K562 (cell line): Measurements from ENCODE around the gene ARL6IP4. TPM values are rescaled to one million over a fixed set of nuclear protein-coding genes. Genes with fewer than 3 reads are reported as not detected.
A peak's percentile ranks its signal among the peaks of the same experiment; 100 is the strongest.

Experiments used
- ATAC-seq: fragments of 200-7000 bp; cut with Tn5 transposase; 3 replicates; pipeline ENCODE4 v1.9.1; 2020; ENCODE audit warnings: moderate library complexity
- BruUV-seq: library from RNA; stranded (reverse); fragments of 400-500 nt; replicated peaks from 2 replicates; lab custom pipeline; 2021; lab: Mats Ljungman, UMichigan
- CTCF ChIA-PET: fragments of 300-600 bp; formaldehyde crosslinking; extraction: SDS; loops from one replicate; lab custom pipeline; 2021; ENCODE audit warnings: low intra/inter-chr PET ratio; lab: Yijun Ruan, JAX
- POLR2A ChIA-PET: fragments of 300-600, 350-650 bp; sonication (Branson Sonifier 250); formaldehyde crosslinking; extraction: SDS; loops from one replicate; lab custom pipeline; 2021; ENCODE audit warnings: antibody characterized with exemption, inconsistent platforms; lab: Yijun Ruan, JAX
- DNase-seq, 4 experiments: peaks; one replicate each; pipeline versions ENCODE4 v3.0.0 to v3.0.0-alpha.2; 2011 to 2018; ENCODE audit warnings: low spot score in 3 of 4, mixed read lengths in 3 of 4; ENCODE audit errors: extremely low read depth in 1 of 4
- FAIRE-seq: peaks from 2 replicates; lab custom pipeline; 2011; peaks lifted over from hg19 to GRCh38; lab: Jason Lieb, UNC
- H2AFZ ChIP-seq: 2 replicates; pipeline ENCODE4 v1.6.0; 2011; ENCODE audit warnings: low read depth, low read length, control low read depth, inconsistent platforms
- H3K27ac ChIP-seq: fragments of 200-600 bp; 3 replicates; pipeline ENCODE4 v1.8.0; 2011; ENCODE audit warnings: low read depth, mild to moderate bottlenecking, control low read depth, inconsistent platforms, low read length, moderate library complexity, mixed read lengths; ENCODE audit errors: extremely low read depth
- H3K27me3 ChIP-seq, 2 experiments: fragments of 300-600 bp in 1 of 2; 2 replicates in 1 of 2; 3 replicates in 1 of 2; pipeline versions ENCODE4 v1.6.0 to v1.8.0; 2011; ENCODE audit warnings: inconsistent platforms in 2 of 2, low read length in 2 of 2, mild to moderate bottlenecking in 1 of 2, mixed read lengths in 1 of 2, moderate library complexity in 1 of 2; ENCODE audit not compliant: control insufficient read depth in 2 of 2, insufficient read depth in 2 of 2
- H3K36me3 ChIP-seq: fragments of 300-600 bp; 3 replicates; pipeline ENCODE4 v1.8.0; 2011; ENCODE audit warnings: mild to moderate bottlenecking, low read length, inconsistent platforms; ENCODE audit not compliant: control insufficient read depth, insufficient read depth
- H3K4me1 ChIP-seq, 2 experiments: fragments of 200-600 bp in 1 of 2; replicated peaks in 1 of 2; 2 replicates in 1 of 2; 3 replicates in 1 of 2; pipeline versions ENCODE4 v1.5.1 to v1.8.0; 2011; ENCODE audit warnings: inconsistent platforms in 2 of 2, low read length in 2 of 2, mild to moderate bottlenecking in 1 of 2, mixed read lengths in 1 of 2, moderate library complexity in 1 of 2; ENCODE audit not compliant: control insufficient read depth in 2 of 2, insufficient read depth in 2 of 2
- H3K4me2 ChIP-seq: 2 replicates; pipeline ENCODE4 v1.6.1; 2011; ENCODE audit warnings: low read length, control low read depth, inconsistent platforms, mixed read lengths; ENCODE audit not compliant: insufficient read depth
- H3K4me3 ChIP-seq: fragments of 200-600 bp; sonication (generic), shearing (Covaris generic); 2 replicates; pipeline ENCODE4 v1.5.1; 2016; ENCODE audit warnings: control low read depth, inconsistent platforms
- H3K79me2 ChIP-seq: fragments of 200-600 bp; 3 replicates; pipeline ENCODE4 v1.8.0; 2011; ENCODE audit warnings: low read length, inconsistent platforms; ENCODE audit not compliant: control insufficient read depth, insufficient read depth
- H3K9ac ChIP-seq, 2 experiments: 2 replicates each; pipeline versions ENCODE4 v1.6.0 to v1.6.1; 2011; ENCODE audit warnings: low read depth in 2 of 2, low read length in 2 of 2, control low read depth in 1 of 2, inconsistent platforms in 1 of 2, mild to moderate bottlenecking in 1 of 2, mixed read lengths in 1 of 2; ENCODE audit not compliant: insufficient read depth in 1 of 2
- H3K9me1 ChIP-seq: one replicate; pipeline ENCODE4 v1.6.0; 2011; ENCODE audit warnings: inconsistent platforms, mild to moderate bottlenecking, low read length, moderate library complexity; ENCODE audit not compliant: control insufficient read depth, insufficient read depth
- H3K9me3 ChIP-seq: replicated peaks from 2 replicates; pipeline ENCODE4 v1.5.1; 2011; ENCODE audit warnings: low read depth, low read length, inconsistent platforms; ENCODE audit not compliant: control insufficient read depth, insufficient read depth
- H4K20me1 ChIP-seq: replicated peaks from 2 replicates; pipeline ENCODE4 v1.6.1; 2011; ENCODE audit warnings: low read length, inconsistent platforms, mixed read lengths; ENCODE audit not compliant: control insufficient read depth, insufficient read depth
- ARID1B ChIP-seq: fragments of 450-650 bp; IDR thresholded peaks from 2 replicates; pipeline ENCODE4 v1.6.1; 2016; ENCODE audit warnings: antibody characterized with exemption, mild to moderate bottlenecking, inconsistent platforms
- BCOR ChIP-seq: fragments of 450-650 bp; IDR thresholded peaks from 2 replicates; pipeline ENCODE4 v1.6.1; 2016
- CBX8 ChIP-seq: fragments of 200-600 bp; sonication (generic); IDR thresholded peaks from 2 replicates; pipeline ENCODE4 v1.6.1; 2012; ENCODE audit warnings: borderline replicate concordance, mixed run types, low read depth, mild to moderate bottlenecking, moderate library complexity, mixed read lengths, low read length, control low read depth, inconsistent platforms; ENCODE audit not compliant: poor library complexity, severe bottlenecking; ENCODE audit errors: extremely low read depth
- MIER1 ChIP-seq: fragments of 450-650 bp; IDR thresholded peaks from 2 replicates; pipeline ENCODE4 v1.6.1; 2016; ENCODE audit warnings: antibody characterized with exemption, mild to moderate bottlenecking, low read depth
- NR3C1 ChIP-seq: sonication (generic); formaldehyde crosslinking; IDR thresholded peaks from 2 replicates; pipeline ENCODE4 v1.8.1; 2022; ENCODE audit warnings: missing genetic modification reagents
- RBM25 ChIP-seq: fragments of 200-400 bp; formaldehyde crosslinking; IDR thresholded peaks from 2 replicates; pipeline ENCODE4 v1.6.1; 2018; ENCODE audit warnings: low read length, low read depth, moderate library complexity; ENCODE audit not compliant: severe bottlenecking
- SP1 ChIP-seq: sonication (generic); formaldehyde crosslinking; IDR thresholded peaks from 2 replicates; pipeline ENCODE4 v1.8.1; 2022; ENCODE audit warnings: mild to moderate bottlenecking, missing genetic modification reagents
- U2AF2 ChIP-seq: fragments of 200-400 bp; formaldehyde crosslinking; optimal IDR thresholded peaks from 2 replicates; pipeline ENCODE3; 2017; ENCODE audit warnings: low read depth, mild to moderate bottlenecking, low read length
- VEZF1 ChIP-seq: fragments of 200-800 bp; sonication (Bioruptor generic); IDR thresholded peaks from 2 replicates; pipeline ENCODE4 v1.6.1; 2017; ENCODE audit warnings: missing genetic modification characterization, missing compliant biosample characterization
- XRCC3 ChIP-seq: fragments of 450-650 bp; IDR thresholded peaks from 2 replicates; pipeline ENCODE4 v1.6.1; 2017; ENCODE audit warnings: mild to moderate bottlenecking, moderate library complexity
- ZNF174 ChIP-seq: fragments of 250-450 bp; sonication (Bioruptor Pico); IDR thresholded peaks from 2 replicates; pipeline ENCODE4 v1.4.0; 2020; ENCODE audit warnings: mild to moderate bottlenecking
- ZNF24 ChIP-seq: fragments of 450-650 bp; IDR thresholded peaks from 2 replicates; pipeline ENCODE4 v1.6.1; 2016
- ZNF79 ChIP-seq: fragments of 250-450 bp; sonication (Bioruptor Pico); IDR thresholded peaks from 2 replicates; pipeline ENCODE4 v1.4.0; 2020; ENCODE audit warnings: low read depth, mild to moderate bottlenecking, moderate library complexity
- WGBS: fragments of 100-300 bp; shearing (Covaris generic); methylation state at CpG from one replicate; pipeline ENCODE4 v1.1.6; 2016; ENCODE audit warnings: low coverage, mixed read lengths; ENCODE audit not compliant: insufficient coverage; ENCODE audit errors: missing lambda C conversion rate; 5-methylcytosine and 5-hydroxymethylcytosine counted together
- in situ Hi-C: fragments of 300-500 bp; cut with MboI; formaldehyde crosslinking; loops from 4 replicates; pipeline ENCODE4 v1.15.0; 2018; ENCODE audit warnings: inconsistent platforms, mixed read lengths
- intact Hi-C: fragments of 100-400 bp; cut with micrococcal nuclease; formaldehyde crosslinking; loops from 2 replicates; pipeline ENCODE4 v1.14.2; 2022
- polyA plus RNA-seq, 8 experiments: library from polyadenylated mRNA; depleted of rRNA in 4 of 8; stranded (reverse) in 5 of 8; unstranded in 3 of 8; fragments of >200 nt; fragmentation: Nextera tagmentation in 2 of 8; fragmentation: Illumina TruSeq in 1 of 8; extraction: Ambion mirVana in 2 of 8; extraction: Trizol in 1 of 8; gene quantifications; 2 replicates each; pipeline versions ENCODE4 v1.2.1 to v1.2.3, GENCODE V29; 2011 to 2014; ENCODE audit warnings: inconsistent platforms in 1 of 8, missing spikeins in 1 of 8
- total RNA-seq, 7 experiments: library from RNA; depleted of rRNA in 6 of 7; stranded (reverse); fragments of >200 nt in 6 of 7; fragmentation: Illumina TruSeq in 2 of 7; extraction: Trizol in 2 of 7; gene quantifications; 2 replicates each; pipeline versions ENCODE4 v1.2.1 to v1.2.3, GENCODE V29; 2011 to 2021; ENCODE audit warnings: low replicate concordance in 1 of 7

The ARL6IP4 gene
- total and polyA plus RNA-seq, 9 of the 15 experiments (the other 6 are each of a cell fraction or from before 2014, with no cell fraction given), result 2.4 to 255 (median 151) TPM

DNA sequence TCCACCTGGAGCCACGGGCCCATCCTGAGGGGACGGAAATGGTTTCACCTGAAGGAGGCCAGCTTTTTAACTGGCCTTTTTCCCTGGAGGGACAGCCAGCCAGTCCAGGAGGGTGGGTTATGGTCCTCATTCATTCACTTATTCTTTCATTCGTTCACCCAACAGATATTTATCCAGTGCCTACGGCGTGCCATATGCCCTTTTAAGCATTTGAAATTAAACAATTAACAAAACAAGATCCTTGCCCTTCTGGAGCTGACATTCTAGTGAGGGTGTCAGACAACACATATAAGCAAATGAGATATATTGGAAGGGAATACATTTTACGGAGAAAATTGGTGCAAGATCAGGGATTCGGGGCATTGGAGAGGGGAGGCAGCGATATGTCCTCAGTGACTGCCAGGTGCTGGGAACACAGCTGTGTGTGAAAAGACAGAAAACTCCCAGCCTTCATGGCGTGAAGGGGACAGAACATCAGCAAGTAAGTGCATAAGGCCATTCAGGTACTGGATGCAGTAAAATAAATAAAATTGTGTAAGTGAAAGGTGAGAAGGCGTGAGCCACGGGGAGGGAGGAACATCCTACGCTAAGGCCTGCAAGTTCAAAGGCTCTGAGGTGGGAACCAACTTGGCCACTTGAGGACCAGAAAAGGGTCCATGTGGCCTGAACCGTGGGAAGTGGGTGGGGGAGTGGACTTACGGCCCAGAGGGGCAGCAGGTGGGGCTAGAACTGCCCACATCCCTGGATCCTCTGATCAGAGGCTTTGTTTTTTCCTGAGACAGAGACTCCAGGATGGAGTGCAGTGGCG lies 13.5 kb upstream of the ARL6IP4 start:
- Histone ChIP-seq H4K20me1 (no peaks in the 10 kb centered on the region; the same call in 1 of the 2 replicates), H2AFZ (peak overlapping the region; percentile 68), H3K4me2 (peak overlapping the region; percentile 54), H3K9me3 (no peaks in the 10 kb centered on the region), H3K9me1 (peaks cover 6% of the 10 kb centered on the region), H3K79me2 (peaks cover 11% of the 10 kb centered on the region), H3K27me3 (no peaks in the 10 kb centered on the region), H3K4me3 (no peak overlapping the region), H3K4me1 (peaks cover 27 to 44% of the 10 kb centered on the region in 2 experiments), H3K27ac (no peak overlapping the region), H3K36me3 (no peaks in the 10 kb centered on the region), H3K9ac (peak overlapping the region in 1 of 2 experiments; percentile 87; a peak in 2 of 4 replicates)
- no peak for DNase-seq
- no TSS peak for BruUV-seq
- in situ Hi-C loops, result no loop called here
- TF ChIP-seq SP1 (CRISPR knock-in tag), result peak; percentile 1; the same call in 1 of the 2 replicates
- no peak for TF ChIP-seq NR3C1 (CRISPR knock-in tag)
- peak; percentile 85 for TF ChIP-seq ZNF24
- intact Hi-C loops, result no loop called here
- ATAC-seq, result no peak
- CTCF ChIA-PET, result no interaction called here
- POLR2A ChIA-PET, result interaction anchor here (0.6 to 1.4 kb wide), 11 partner anchors 9 to 440 kb away, joined by 3 to 9 read pairs (median 4); partner anchors contain the start of genes KNTC1, MPHOSPH9, MTRFR and PITPNM2
- 34% methylated on average over 15 of the region's 15 CpGs for WGBS
- no peak for FAIRE-seq

DNA sequence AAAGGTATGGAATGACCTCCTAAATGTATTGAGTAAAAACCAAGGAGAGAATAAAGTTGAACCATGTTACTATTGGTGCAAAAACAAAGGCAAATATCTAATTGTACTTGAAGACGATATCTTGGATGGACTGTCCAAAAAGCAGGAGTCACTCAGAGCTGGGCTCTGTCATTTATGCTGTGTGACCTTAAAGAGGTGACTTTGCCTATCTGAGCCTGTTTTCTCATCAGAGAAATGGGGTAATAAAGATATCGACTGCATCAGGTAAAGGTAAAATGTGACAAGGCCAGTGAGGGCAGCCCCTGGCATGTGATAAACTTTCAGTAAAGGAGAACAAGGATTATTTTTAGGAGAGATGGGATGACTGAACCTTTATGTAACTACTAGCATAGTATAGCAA lies 12.4 kb upstream of the ARL6IP4 start:
- Histone ChIP-seq H3K4me1 (peaks cover 20 to 39% of the 10 kb centered on the region in 2 experiments), H4K20me1 (no peaks in the 10 kb centered on the region; the same call in 1 of the 2 replicates), H3K36me3 (no peaks in the 10 kb centered on the region; the same call in 2 of the 3 replicates), H3K4me3 (no peak overlapping the region), H2AFZ (no peak overlapping the region), H3K4me2 (no peak overlapping the region), H3K9me3 (no peaks in the 10 kb centered on the region), H3K27ac (no peak overlapping the region), H3K9me1 (peaks cover 6% of the 10 kb centered on the region), H3K79me2 (peaks cover 11% of the 10 kb centered on the region; the same call in 2 of the 3 replicates), H3K27me3 (no peaks in the 10 kb centered on the region), H3K9ac (no peak overlapping the region)
- FAIRE-seq, result no peak
- intact Hi-C loops (no loop called here), in situ Hi-C loops (no loop called here)
- WGBS, result 25% methylated on average over 2 of the region's 2 CpGs
- DNase-seq, result no peak
- POLR2A ChIA-PET, result interaction anchor here (0.7 to 1.4 kb wide), 3 partner anchors 8 to 327 kb away, joined by 3 to 8 read pairs (median 4); partner anchors contain the start of genes MPHOSPH9 and MTRFR
- no peak for ATAC-seq
- no TSS peak for BruUV-seq
- CTCF ChIA-PET, result no interaction called here
- no peak for TF ChIP-seq ZNF174 (CRISPR knock-in tag)
- TF ChIP-seq RBM25, result peak; percentile 80
- no peak for TF ChIP-seq CBX8
- no peak for TF ChIP-seq ARID1B
- no peak for TF ChIP-seq MIER1
- TF ChIP-seq ZNF79 (CRISPR knock-in tag), result no peak
- no peak for TF ChIP-seq XRCC3
- TF ChIP-seq VEZF1 (CRISPR knock-in tag), result no peak
- TF ChIP-seq U2AF2, result no peak
- peak; percentile 75 for TF ChIP-seq BCOR
